GM23338 (cell line): ENCODE results near the gene PRR12. TPM values are rescaled to one million over a fixed set of nuclear protein-coding genes. Genes with fewer than 3 reads are reported as not detected.
A peak's percentile ranks its signal among the peaks of the same experiment; 100 is the strongest.

Source experiments
- ATAC-seq: fragments of 200-7000 bp; cut with Tn5 transposase; 3 replicates; pipeline ENCODE4 v1.9.1; 2020
- DNase-seq: peaks from one replicate; pipeline ENCODE4 v3.0.0-alpha.2; 2015; ENCODE audit warnings: low spot score
- H2AFZ ChIP-seq: fragments of 200-600 bp; sonication (generic); 2 replicates; pipeline ENCODE4 v1.8.0; 2016; ENCODE audit warnings: antibody characterized with exemption, mild to moderate bottlenecking, moderate library complexity
- H3F3A ChIP-seq: fragments of 200-600 bp; sonication (generic); replicated peaks from 2 replicates; pipeline ENCODE4 v1.8.0; 2017; ENCODE audit warnings: antibody characterized with exemption, mixed run types, low read depth
- H3K27ac ChIP-seq: fragments of 200-600 bp; sonication (generic); 2 replicates; pipeline ENCODE4 v1.6.1; 2016; ENCODE audit warnings: low read depth
- H3K27me3 ChIP-seq: fragments of 200-600 bp; sonication (generic); 2 replicates; pipeline ENCODE4 v1.8.0; 2016; ENCODE audit warnings: mild to moderate bottlenecking, mixed run types, moderate library complexity; ENCODE audit not compliant: insufficient read depth
- H3K36me3 ChIP-seq: fragments of 200-600 bp; sonication (generic); 2 replicates; pipeline ENCODE4 v1.8.0; 2016; ENCODE audit warnings: mild to moderate bottlenecking; ENCODE audit not compliant: insufficient read depth
- H3K4me1 ChIP-seq: fragments of 200-600 bp; sonication (generic); 2 replicates; pipeline ENCODE4 v1.8.0; 2016; ENCODE audit warnings: mild to moderate bottlenecking, moderate library complexity; ENCODE audit not compliant: insufficient read depth
- H3K4me2 ChIP-seq: fragments of 200-600 bp; sonication (generic); 2 replicates; pipeline ENCODE4 v1.7.1; 2017; ENCODE audit warnings: mixed run types
- H3K4me3 ChIP-seq: fragments of 200-600 bp; sonication (generic); 2 replicates; pipeline ENCODE4 v1.6.1; 2016; ENCODE audit warnings: mixed run types
- H3K79me2 ChIP-seq: fragments of 200-600 bp; sonication (generic); replicated peaks from 2 replicates; pipeline ENCODE4 v1.8.0; 2017; ENCODE audit warnings: mild to moderate bottlenecking; ENCODE audit not compliant: insufficient read depth
- H3K9me2 ChIP-seq: fragments of 200-600 bp; sonication (generic); 2 replicates; pipeline ENCODE4 v1.8.0; 2017; ENCODE audit not compliant: insufficient read depth
- H4K20me1 ChIP-seq: fragments of 200-600 bp; sonication (generic); replicated peaks from 2 replicates; pipeline ENCODE4 v1.8.0; 2017; ENCODE audit warnings: mild to moderate bottlenecking; ENCODE audit not compliant: insufficient read depth
- H3K27ac Mint-ChIP-seq: 2 replicates; pipeline ENCODE4 v1.8.0; 2020; ENCODE audit warnings: inconsistent platforms, mild to moderate bottlenecking, moderate library complexity, mixed read lengths
- H3K27me3 Mint-ChIP-seq: 3 replicates; pipeline ENCODE4 v1.8.0; 2022; ENCODE audit warnings: low read depth, mild to moderate bottlenecking, moderate library complexity, mixed read lengths, inconsistent platforms; ENCODE audit not compliant: insufficient read depth, poor library complexity
- H3K36me3 Mint-ChIP-seq: 3 replicates; pipeline ENCODE4 v1.8.0; 2021; ENCODE audit warnings: low read depth, mild to moderate bottlenecking, inconsistent platforms, moderate library complexity, mixed read lengths
- H3K4me1 Mint-ChIP-seq: 3 replicates; pipeline ENCODE4 v1.8.0; 2020; ENCODE audit warnings: mild to moderate bottlenecking, inconsistent platforms, mixed read lengths
- H3K4me3 Mint-ChIP-seq: 3 replicates; pipeline ENCODE4 v1.8.0; 2021; ENCODE audit warnings: moderate library complexity, mild to moderate bottlenecking, inconsistent platforms, mixed read lengths
- H3K9me3 Mint-ChIP-seq: 3 replicates; pipeline ENCODE4 v1.8.0; 2020; ENCODE audit warnings: moderate library complexity, mild to moderate bottlenecking, inconsistent platforms, mixed read lengths
- polyA plus RNA-seq: library from polyadenylated mRNA; unstranded; fragments of >200 nt; fragmentation: Nextera tagmentation; extraction: Ambion mirVana; gene quantifications from 2 replicates; pipeline ENCODE4 v1.2.1, GENCODE V29; 2016
- small RNA-seq: library from RNA; depleted of rRNA; stranded (forward); fragments of <200 nt; gene quantifications from one replicate; pipeline ENCODE3, GENCODE V24; 2014; ENCODE audit warnings: low replicate concordance
- total RNA-seq: library from RNA; depleted of rRNA; stranded (reverse); fragments of >200 nt; shearing (Covaris generic); gene quantifications from 2 replicates; pipeline ENCODE4 v1.2.3, GENCODE V29; 2014; rRNA removed
- TF ChIP-seq, protein P1 (sequence below): IDR thresholded peaks from one replicate; pipeline ENCODE4 v1.6.1; 2018; ENCODE audit warnings: antibody characterized with exemption; ENCODE audit not compliant: unreplicated experiment
- TF ChIP-seq, protein P2 (sequence below), 2 experiments: fragments of 200-600 bp in 1 of 2; sonication (generic) in 1 of 2; conservative IDR thresholded peaks; 2 replicates each; pipeline versions ENCODE4 v1.5.1 to v1.6.1; 2016 to 2017; ENCODE audit warnings: antibody characterized with exemption in 2 of 2, low read depth in 2 of 2, mild to moderate bottlenecking in 2 of 2, moderate library complexity in 1 of 2

PRR12 gene
- total and polyA plus RNA-seq, 2 experiments from 2014 or later, result 8.6 to 41.6 TPM

DNA sequence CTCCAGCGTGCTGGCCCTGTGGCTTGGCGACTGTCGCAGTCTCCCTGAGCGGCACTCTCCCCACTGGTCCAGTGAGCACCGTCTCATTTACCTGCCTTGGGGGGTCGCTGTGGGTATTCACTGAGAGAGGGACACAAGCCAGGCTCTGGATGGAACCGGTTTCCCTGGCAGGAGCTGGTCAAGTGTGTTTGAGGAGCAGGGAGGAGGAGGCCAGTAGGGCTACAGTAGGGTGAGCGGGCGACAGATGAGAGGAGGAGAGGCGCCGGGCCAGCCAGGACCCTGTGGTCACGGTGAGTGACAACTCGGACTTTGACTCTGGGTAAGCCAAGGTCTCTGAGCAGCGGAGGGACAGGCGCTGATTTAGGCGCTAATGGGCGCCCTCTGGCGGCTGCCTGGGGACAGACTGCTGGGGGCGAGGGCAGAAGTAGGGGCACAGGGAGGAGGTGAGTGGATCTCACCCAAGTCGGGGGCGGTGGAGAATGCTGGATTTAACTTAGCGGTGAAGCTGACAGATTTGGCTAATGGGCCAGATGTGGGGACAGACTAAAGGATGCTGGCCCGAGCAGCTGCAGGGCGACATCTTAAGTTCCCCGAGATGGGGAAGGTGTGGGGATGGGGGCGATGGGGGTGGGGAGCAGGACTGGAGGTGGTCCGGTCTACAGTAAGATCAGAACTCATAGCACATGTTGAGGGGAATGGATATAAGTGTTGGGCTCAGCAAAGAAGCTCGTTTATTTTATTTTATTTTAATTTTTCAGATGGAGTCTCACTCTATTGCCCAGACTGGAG, 81.3 kb downstream of the PRR12 start:
- Mint-ChIP-seq H3K36me3 (peaks cover 41% of the 10 kb centered on the region), H3K4me3 (peak overlapping the region; percentile 63), H3K27me3 (peaks cover 18% of the 10 kb centered on the region), H3K27ac (peak overlapping the region; percentile 66), H3K4me1 (peaks cover 11% of the 10 kb centered on the region), H3K9me3 (no peaks in the 10 kb centered on the region; the same call in 1 of the 3 replicates)
- DNase-seq (peak; percentile 95), ATAC-seq (peak; percentile 44)
- Histone ChIP-seq H3K36me3 (peaks cover 18% of the 10 kb centered on the region), H3K4me1 (peaks cover 5% of the 10 kb centered on the region; the same call in 1 of the 2 replicates), H3K4me3 (peak overlapping the region; percentile 46), H3F3A (peaks cover 34% of the 10 kb centered on the region), H2AFZ (no peak overlapping the region), H3K27me3 (no peaks in the 10 kb centered on the region), H3K9me2 (no peaks in the 10 kb centered on the region), H3K4me2 (peak overlapping the region; percentile 75), H3K79me2 (peaks cover 7% of the 10 kb centered on the region), H3K27ac (peak overlapping the region; percentile 91), H4K20me1 (peaks cover 7% of the 10 kb centered on the region; the same call in 1 of the 2 replicates)
- TF ChIP-seq, protein P1, sequence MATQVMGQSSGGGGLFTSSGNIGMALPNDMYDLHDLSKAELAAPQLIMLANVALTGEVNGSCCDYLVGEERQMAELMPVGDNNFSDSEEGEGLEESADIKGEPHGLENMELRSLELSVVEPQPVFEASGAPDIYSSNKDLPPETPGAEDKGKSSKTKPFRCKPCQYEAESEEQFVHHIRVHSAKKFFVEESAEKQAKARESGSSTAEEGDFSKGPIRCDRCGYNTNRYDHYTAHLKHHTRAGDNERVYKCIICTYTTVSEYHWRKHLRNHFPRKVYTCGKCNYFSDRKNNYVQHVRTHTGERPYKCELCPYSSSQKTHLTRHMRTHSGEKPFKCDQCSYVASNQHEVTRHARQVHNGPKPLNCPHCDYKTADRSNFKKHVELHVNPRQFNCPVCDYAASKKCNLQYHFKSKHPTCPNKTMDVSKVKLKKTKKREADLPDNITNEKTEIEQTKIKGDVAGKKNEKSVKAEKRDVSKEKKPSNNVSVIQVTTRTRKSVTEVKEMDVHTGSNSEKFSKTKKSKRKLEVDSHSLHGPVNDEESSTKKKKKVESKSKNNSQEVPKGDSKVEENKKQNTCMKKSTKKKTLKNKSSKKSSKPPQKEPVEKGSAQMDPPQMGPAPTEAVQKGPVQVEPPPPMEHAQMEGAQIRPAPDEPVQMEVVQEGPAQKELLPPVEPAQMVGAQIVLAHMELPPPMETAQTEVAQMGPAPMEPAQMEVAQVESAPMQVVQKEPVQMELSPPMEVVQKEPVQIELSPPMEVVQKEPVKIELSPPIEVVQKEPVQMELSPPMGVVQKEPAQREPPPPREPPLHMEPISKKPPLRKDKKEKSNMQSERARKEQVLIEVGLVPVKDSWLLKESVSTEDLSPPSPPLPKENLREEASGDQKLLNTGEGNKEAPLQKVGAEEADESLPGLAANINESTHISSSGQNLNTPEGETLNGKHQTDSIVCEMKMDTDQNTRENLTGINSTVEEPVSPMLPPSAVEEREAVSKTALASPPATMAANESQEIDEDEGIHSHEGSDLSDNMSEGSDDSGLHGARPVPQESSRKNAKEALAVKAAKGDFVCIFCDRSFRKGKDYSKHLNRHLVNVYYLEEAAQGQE, result no peak
- TF ChIP-seq, protein P2, sequence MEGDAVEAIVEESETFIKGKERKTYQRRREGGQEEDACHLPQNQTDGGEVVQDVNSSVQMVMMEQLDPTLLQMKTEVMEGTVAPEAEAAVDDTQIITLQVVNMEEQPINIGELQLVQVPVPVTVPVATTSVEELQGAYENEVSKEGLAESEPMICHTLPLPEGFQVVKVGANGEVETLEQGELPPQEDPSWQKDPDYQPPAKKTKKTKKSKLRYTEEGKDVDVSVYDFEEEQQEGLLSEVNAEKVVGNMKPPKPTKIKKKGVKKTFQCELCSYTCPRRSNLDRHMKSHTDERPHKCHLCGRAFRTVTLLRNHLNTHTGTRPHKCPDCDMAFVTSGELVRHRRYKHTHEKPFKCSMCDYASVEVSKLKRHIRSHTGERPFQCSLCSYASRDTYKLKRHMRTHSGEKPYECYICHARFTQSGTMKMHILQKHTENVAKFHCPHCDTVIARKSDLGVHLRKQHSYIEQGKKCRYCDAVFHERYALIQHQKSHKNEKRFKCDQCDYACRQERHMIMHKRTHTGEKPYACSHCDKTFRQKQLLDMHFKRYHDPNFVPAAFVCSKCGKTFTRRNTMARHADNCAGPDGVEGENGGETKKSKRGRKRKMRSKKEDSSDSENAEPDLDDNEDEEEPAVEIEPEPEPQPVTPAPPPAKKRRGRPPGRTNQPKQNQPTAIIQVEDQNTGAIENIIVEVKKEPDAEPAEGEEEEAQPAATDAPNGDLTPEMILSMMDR (conservative IDR thresholded peaks at IDR 0.05; ENCODE audit: low read depth in 2 of 2), result peak; percentile 89 to 93

Small RNA genes lying within 50 kb of the gene (small RNA-seq; reads per million reads assigned to genes)
- not detected for gene RF00019

Other genes with a start within 250 kb of the PRR12 start
- gene TEAD2, start 228.8 kb upstream of the PRR12 start, total RNA-seq, result 74.4 and 82.5 TPM in 2 replicates
- 30.3 and 34.3 TPM in 2 replicates for gene TEAD2, start 228.8 kb upstream of the PRR12 start, polyA plus RNA-seq
- 0.76 TPM in 1 of 2 replicates, not detected in the other for gene DKKL1, start 227.3 kb upstream of the PRR12 start, total RNA-seq
- gene DKKL1, start 227.3 kb upstream of the PRR12 start, polyA plus RNA-seq, result 2.9 and 3.6 TPM in 2 replicates
- not detected in 2 replicates for gene KASH5, start 202.9 kb upstream of the PRR12 start, total RNA-seq
- gene KASH5, start 202.9 kb upstream of the PRR12 start, polyA plus RNA-seq, result 0.44 TPM in 1 of 2 replicates, not detected in the other
- gene PTH2, start 167.7 kb upstream of the PRR12 start, total RNA-seq, result not detected in 2 replicates
- 1.3 and 1.6 TPM in 2 replicates for gene PTH2, start 167.7 kb upstream of the PRR12 start, polyA plus RNA-seq
- gene GFY, start 165.8 kb upstream of the PRR12 start, total RNA-seq, result not detected in 2 replicates
- gene GFY, start 165.8 kb upstream of the PRR12 start, polyA plus RNA-seq, result 1.2 and 1.7 TPM in 2 replicates
- 0.90 and 1.6 TPM in 2 replicates for gene SLC17A7, start 149.7 kb upstream of the PRR12 start, total RNA-seq
- 1.5 TPM in 2 replicates for gene SLC17A7, start 149.7 kb upstream of the PRR12 start, polyA plus RNA-seq
- 147 and 164 TPM in 2 replicates for gene PIH1D1, start 139.4 kb upstream of the PRR12 start, total RNA-seq
- 93.6 and 103 TPM in 2 replicates for gene PIH1D1, start 139.4 kb upstream of the PRR12 start, polyA plus RNA-seq
- gene ALDH16A1, start 138.0 kb upstream of the PRR12 start, total RNA-seq, result 57.3 and 62.3 TPM in 2 replicates
- 16.8 and 20.0 TPM in 2 replicates for gene ALDH16A1, start 138.0 kb upstream of the PRR12 start, polyA plus RNA-seq
- 0.49 TPM in 1 of 2 replicates, not detected in the other for gene FLT3LG, start 117.0 kb upstream of the PRR12 start, total RNA-seq
- gene FLT3LG, start 117.0 kb upstream of the PRR12 start, polyA plus RNA-seq, result 1.8 and 3.3 TPM in 2 replicates
- 2,007 and 2,412 TPM in 2 replicates for gene RPL13A, start 103.6 kb upstream of the PRR12 start, total RNA-seq
- 2,105 and 2,261 TPM in 2 replicates for gene RPL13A, start 103.6 kb upstream of the PRR12 start, polyA plus RNA-seq
- 4,006 and 4,643 TPM in 2 replicates for gene RPS11, start 94.7 kb upstream of the PRR12 start, total RNA-seq
- gene RPS11, start 94.7 kb upstream of the PRR12 start, polyA plus RNA-seq, result 2,646 and 2,793 TPM in 2 replicates
- gene FCGRT, start 78.5 kb upstream of the PRR12 start, total RNA-seq, result 23.5 and 41.7 TPM in 2 replicates
- 62.3 and 66.8 TPM in 2 replicates for gene FCGRT, start 78.5 kb upstream of the PRR12 start, polyA plus RNA-seq
- gene RCN3, start 63.2 kb upstream of the PRR12 start, total RNA-seq, result 44.0 and 54.8 TPM in 2 replicates
- 40.2 and 45.8 TPM in 2 replicates for gene RCN3, start 63.2 kb upstream of the PRR12 start, polyA plus RNA-seq
- 88.5 and 89.8 TPM in 2 replicates for gene NOSIP, start 10.6 kb upstream of the PRR12 start, total RNA-seq
- 141 and 143 TPM in 2 replicates for gene NOSIP, start 10.6 kb upstream of the PRR12 start, polyA plus RNA-seq
- 3.8 and 10.5 TPM in 2 replicates for gene PRRG2, start 9.9 kb upstream of the PRR12 start, total RNA-seq
- 2.0 and 2.3 TPM in 2 replicates for gene PRRG2, start 9.9 kb upstream of the PRR12 start, polyA plus RNA-seq
- gene RRAS, start 49.0 kb downstream of the PRR12 start, total RNA-seq, result 6.1 and 9.3 TPM in 2 replicates
- gene RRAS, start 49.0 kb downstream of the PRR12 start, polyA plus RNA-seq, result 30.0 and 31.0 TPM in 2 replicates
- 47.0 and 53.7 TPM in 2 replicates for gene SCAF1, start 51.0 kb downstream of the PRR12 start, total RNA-seq
- gene SCAF1, start 51.0 kb downstream of the PRR12 start, polyA plus RNA-seq, result 19.7 and 20.2 TPM in 2 replicates
- 89.3 and 164 TPM in 2 replicates for gene IRF3, start 74.7 kb downstream of the PRR12 start, total RNA-seq
- 57.4 and 72.4 TPM in 2 replicates for gene IRF3, start 74.7 kb downstream of the PRR12 start, polyA plus RNA-seq
- gene BCL2L12, start 74.8 kb downstream of the PRR12 start, total RNA-seq, result 30.6 and 61.3 TPM in 2 replicates
- gene BCL2L12, start 74.8 kb downstream of the PRR12 start, polyA plus RNA-seq, result 102 and 114 TPM in 2 replicates
- gene PRMT1, start 86.1 kb downstream of the PRR12 start, total RNA-seq, result 700 and 762 TPM in 2 replicates
- gene PRMT1, start 86.1 kb downstream of the PRR12 start, polyA plus RNA-seq, result 587 and 590 TPM in 2 replicates
- 3.1 and 5.7 TPM in 2 replicates for gene ADM5, start 98.4 kb downstream of the PRR12 start, total RNA-seq
- gene ADM5, start 98.4 kb downstream of the PRR12 start, polyA plus RNA-seq, result 2.6 and 2.8 TPM in 2 replicates
- 46.8 and 63.4 TPM in 2 replicates for gene CPT1C, start 99.9 kb downstream of the PRR12 start, total RNA-seq
- gene CPT1C, start 99.9 kb downstream of the PRR12 start, polyA plus RNA-seq, result 77.3 and 79.3 TPM in 2 replicates
- gene TSKS, start 172.1 kb downstream of the PRR12 start, total RNA-seq, result not detected in 2 replicates
- 0.82 and 0.99 TPM in 2 replicates for gene TSKS, start 172.1 kb downstream of the PRR12 start, polyA plus RNA-seq
- 110 and 129 TPM in 2 replicates for gene AP2A1, start 175.8 kb downstream of the PRR12 start, total RNA-seq
- gene AP2A1, start 175.8 kb downstream of the PRR12 start, polyA plus RNA-seq, result 34.1 and 37.2 TPM in 2 replicates
- 25.7 and 34.8 TPM in 2 replicates for gene FUZ, start 222.1 kb downstream of the PRR12 start, total RNA-seq
- 24.3 TPM in 2 replicates for gene FUZ, start 222.1 kb downstream of the PRR12 start, polyA plus RNA-seq
- gene MED25, start 227.1 kb downstream of the PRR12 start, total RNA-seq, result 47.1 and 58.6 TPM in 2 replicates
- gene MED25, start 227.1 kb downstream of the PRR12 start, polyA plus RNA-seq, result 45.6 and 46.4 TPM in 2 replicates